Measurements from ENCODE around the gene C6orf132. TPM values are rescaled to one million over a fixed set of nuclear protein-coding genes. Genes with fewer than 3 reads are reported as not detected.

The C6orf132 gene, protein sequence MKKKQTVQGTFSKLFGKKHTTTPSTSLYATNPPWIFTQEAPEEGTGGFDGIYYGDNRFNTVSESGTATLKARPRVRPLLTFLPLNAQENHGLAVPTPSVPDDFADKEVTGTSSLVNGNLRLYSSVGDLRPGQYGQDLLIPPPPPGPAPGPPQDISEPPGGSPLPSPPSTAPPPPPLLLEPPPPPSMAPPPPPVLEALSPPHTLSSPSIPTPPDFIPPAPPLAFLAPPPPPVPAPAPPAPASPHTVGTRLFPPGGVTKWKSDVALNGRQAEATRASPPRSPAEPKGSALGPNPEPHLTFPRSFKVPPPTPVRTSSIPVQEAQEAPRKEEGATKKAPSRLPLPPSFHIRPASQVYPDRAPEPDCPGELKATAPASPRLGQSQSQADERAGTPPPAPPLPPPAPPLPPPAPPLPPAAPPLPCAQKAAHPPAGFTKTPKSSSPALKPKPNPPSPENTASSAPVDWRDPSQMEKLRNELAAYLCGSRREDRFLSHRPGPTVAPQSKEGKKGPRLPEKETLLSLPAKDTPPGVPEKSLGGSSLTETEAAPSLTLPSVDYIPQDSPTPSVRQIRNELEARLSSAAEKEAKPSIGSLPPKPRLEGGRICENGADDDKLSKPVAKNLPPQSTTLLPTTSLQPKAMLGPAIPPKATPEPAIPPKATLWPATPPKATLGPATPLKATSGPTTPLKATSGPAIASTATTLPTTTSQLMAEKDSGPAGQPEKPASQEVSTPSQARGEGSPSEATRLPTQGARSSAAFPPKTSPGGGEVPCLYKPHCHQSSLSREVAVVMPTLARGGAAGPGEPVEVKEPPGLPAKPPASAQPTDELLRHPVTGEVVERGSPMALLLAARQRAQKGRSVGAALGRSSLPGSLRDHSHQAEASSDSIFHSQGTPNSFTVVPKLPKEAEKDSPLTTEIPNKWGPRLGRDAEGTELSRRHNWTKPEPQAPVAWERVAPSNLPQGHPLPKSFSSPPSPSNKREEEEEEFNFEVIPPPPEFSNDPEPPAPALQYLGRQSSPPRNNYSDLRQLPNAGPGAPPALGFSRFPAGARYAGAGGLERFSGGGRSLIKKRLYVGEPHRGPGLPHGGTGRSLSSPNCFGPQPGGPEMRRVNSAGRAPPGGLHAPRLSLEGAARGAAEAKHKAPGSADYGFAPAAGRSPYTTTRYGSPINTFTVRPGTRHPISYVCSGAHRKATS
- total RNA-seq, result 100 to 1,000 TPM; 106 to 200 (median 137) TPM

GRCh38 chr6:42142118-42142835 lies at the start of gene C6orf132:
C6orf132 (minus strand) TSS chr6:42142620; CDS start chr6:42142444, 176 bp downstream.
- peak within 1 kb of the TSS; percentile 57 for H3K4me3 ChIP-seq (ENCODE audit: low read depth, poor library complexity, severe bottlenecking)
- WGBS, 2 donors, result 1 to 3% methylated on average over 45 to 49 of the region's 60 CpGs
- peak; percentile 51 to 93 for DNase-seq (ENCODE audit: low spot score in 2 of 2)
- no peak for TF ChIP-seq POLR2A (IDR thresholded peaks at IDR 0.05)
- no peak for TF ChIP-seq CTCF (IDR thresholded peaks at IDR 0.05)
- intact Hi-C loops (cut with DNase I; ENCODE audit: low total_unique reads), result no loop called here

- intact Hi-C loops (cut with DNase I; ENCODE audit: low total_unique reads), result no loop called here
Measured at GRCh38 chr6:42190554-42191183, 48.2 kb upstream of the C6orf132 start.

DNA sequence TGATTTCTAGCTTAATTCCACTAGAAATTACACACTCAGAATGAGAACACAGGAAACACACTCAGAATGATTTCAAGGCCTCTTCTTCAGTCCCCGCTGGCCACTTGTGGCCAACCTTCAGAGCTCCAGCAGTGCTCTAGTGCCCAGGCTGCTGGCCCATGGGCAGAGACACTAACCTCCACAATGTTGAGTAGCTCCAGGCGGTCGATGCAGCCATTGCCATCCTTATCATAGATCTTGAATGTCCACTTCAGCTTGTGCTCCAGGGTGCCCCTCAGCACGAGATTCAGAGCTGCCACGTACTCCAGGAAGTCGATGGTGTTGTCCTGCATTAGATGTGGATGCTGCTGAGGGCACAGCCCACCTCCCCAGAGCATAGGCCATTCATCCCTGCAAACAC lies 46.0 kb upstream of the C6orf132 start:
- H3K4me3 ChIP-seq (ENCODE audit: low read depth, poor library complexity, severe bottlenecking), result no peak overlapping the region
- 80 to 89% methylated on average over 6 of the region's 6 CpGs for WGBS, 2 donors
- DNase-seq (ENCODE audit: low spot score in 2 of 2), result peak in 1 of 2 donors; percentile 76
- no peak for TF ChIP-seq POLR2A (IDR thresholded peaks at IDR 0.05)
- no peak for TF ChIP-seq CTCF (IDR thresholded peaks at IDR 0.05)
- intact Hi-C loops (cut with DNase I; ENCODE audit: low total_unique reads), result no loop called here

More at GRCh38 chr6:42190554-42191183, 48.2 kb upstream of the C6orf132 start:
- DNase-seq (ENCODE audit: low spot score in 2 of 2), result peak in 1 of 2 donors; percentile 43
- TF ChIP-seq CTCF (IDR thresholded peaks at IDR 0.05), result no peak
- no peak for TF ChIP-seq POLR2A (IDR thresholded peaks at IDR 0.05)
- WGBS, 2 donors, result 74 to 81% methylated on average over 5 of the region's 5 CpGs
- H3K4me3 ChIP-seq (ENCODE audit: low read depth, poor library complexity, severe bottlenecking), result no peak overlapping the region

DNA sequence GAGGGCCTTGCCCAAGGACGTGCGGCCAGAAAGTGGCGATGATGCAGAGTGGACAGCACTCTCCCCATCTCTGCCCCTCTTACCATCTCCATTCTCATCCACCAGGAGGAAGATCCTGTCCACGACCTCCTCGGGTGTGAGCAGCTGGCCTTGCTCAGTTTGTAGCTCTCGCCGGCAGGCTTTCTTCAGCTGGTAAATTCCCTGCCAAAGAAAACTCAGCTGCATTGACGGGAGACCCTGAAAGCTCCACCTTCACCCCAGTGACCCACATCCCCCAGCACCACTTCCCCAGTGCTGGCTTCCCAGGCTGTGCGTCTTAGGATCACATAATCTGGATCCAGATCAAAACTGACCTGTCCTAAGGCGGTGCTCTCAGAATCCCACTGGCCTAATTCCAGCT lies 43.2 kb upstream of the C6orf132 start:
- DNase-seq (ENCODE audit: low spot score in 2 of 2), result no peak
- H3K4me3 ChIP-seq (ENCODE audit: low read depth, poor library complexity, severe bottlenecking), result no peak overlapping the region
- TF ChIP-seq POLR2A (IDR thresholded peaks at IDR 0.05) (no peak), CTCF (IDR thresholded peaks at IDR 0.05) (no peak)
- intact Hi-C loops (cut with DNase I; ENCODE audit: low total_unique reads), result no loop called here
- WGBS, 2 donors, result 78 to 79% methylated on average over 10 of the region's 10 CpGs

GRCh38 chr6:42184475-42184874 lies 42.1 kb upstream of the C6orf132 start:
- no peak for DNase-seq (ENCODE audit: low spot score in 2 of 2)
- no peak overlapping the region for H3K4me3 ChIP-seq (ENCODE audit: low read depth, poor library complexity, severe bottlenecking)
- no peak for TF ChIP-seq POLR2A (IDR thresholded peaks at IDR 0.05)
- TF ChIP-seq CTCF (IDR thresholded peaks at IDR 0.05), result no peak
- 74 to 91% methylated on average over 3 to 4 of the region's 4 CpGs for whole genome bisulfite sequencing, 2 donors
- intact Hi-C loops (cut with DNase I; ENCODE audit: low total_unique reads), result no loop called here
